ENCODE data around the gene TSPEAR. TPM values are rescaled to one million over a fixed set of nuclear protein-coding genes. Genes with fewer than 3 reads are reported as not detected.

Gene TSPEAR
- total RNA-seq, 1 donor from 2014 or later = 0.15 TPM

DNA sequence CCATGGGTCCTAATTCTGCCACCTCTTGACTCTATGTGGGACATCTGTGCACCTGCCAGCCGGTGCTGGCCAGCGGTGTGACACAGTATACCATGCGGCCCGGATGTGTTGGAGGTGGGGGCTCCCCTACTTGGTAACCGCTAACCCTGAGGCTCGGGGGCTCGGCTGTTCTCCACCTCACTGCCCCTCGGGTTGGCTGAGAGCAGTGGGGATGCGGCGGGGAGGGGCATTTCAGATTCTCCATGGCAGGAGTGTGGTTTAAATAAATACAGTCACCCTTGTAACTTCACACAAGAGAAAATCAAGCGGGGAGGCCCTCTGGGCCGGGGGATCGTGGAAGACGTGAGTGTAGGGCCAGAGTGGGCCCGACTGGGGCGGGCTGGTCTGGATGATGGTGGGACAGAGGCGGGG is 182.4 kb downstream of the TSPEAR start:
- peaks cover 13% of the 10 kb centered on the region for H3K27me3 Mint-ChIP-seq (ENCODE audit: low read depth)
- H3K4me3 Mint-ChIP-seq (ENCODE audit: unreplicated experiment) = no peak overlapping the region
- H3K4me1 Mint-ChIP-seq (ENCODE audit: low read depth) = no peaks in the 10 kb centered on the region
- H3K9me3 Mint-ChIP-seq (ENCODE audit: low read depth) = no peaks in the 10 kb centered on the region
- DNase-seq (ENCODE audit: low spot score) = peak; percentile 81
- no peaks in the 10 kb centered on the region for H3K36me3 Mint-ChIP-seq (ENCODE audit: low read depth)
- TF ChIP-seq, protein P1, sequence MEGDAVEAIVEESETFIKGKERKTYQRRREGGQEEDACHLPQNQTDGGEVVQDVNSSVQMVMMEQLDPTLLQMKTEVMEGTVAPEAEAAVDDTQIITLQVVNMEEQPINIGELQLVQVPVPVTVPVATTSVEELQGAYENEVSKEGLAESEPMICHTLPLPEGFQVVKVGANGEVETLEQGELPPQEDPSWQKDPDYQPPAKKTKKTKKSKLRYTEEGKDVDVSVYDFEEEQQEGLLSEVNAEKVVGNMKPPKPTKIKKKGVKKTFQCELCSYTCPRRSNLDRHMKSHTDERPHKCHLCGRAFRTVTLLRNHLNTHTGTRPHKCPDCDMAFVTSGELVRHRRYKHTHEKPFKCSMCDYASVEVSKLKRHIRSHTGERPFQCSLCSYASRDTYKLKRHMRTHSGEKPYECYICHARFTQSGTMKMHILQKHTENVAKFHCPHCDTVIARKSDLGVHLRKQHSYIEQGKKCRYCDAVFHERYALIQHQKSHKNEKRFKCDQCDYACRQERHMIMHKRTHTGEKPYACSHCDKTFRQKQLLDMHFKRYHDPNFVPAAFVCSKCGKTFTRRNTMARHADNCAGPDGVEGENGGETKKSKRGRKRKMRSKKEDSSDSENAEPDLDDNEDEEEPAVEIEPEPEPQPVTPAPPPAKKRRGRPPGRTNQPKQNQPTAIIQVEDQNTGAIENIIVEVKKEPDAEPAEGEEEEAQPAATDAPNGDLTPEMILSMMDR (IDR thresholded peaks at IDR 0.05) = no peak
- H3K27ac Mint-ChIP-seq (ENCODE audit: unreplicated experiment) = no peak overlapping the region

DNA sequence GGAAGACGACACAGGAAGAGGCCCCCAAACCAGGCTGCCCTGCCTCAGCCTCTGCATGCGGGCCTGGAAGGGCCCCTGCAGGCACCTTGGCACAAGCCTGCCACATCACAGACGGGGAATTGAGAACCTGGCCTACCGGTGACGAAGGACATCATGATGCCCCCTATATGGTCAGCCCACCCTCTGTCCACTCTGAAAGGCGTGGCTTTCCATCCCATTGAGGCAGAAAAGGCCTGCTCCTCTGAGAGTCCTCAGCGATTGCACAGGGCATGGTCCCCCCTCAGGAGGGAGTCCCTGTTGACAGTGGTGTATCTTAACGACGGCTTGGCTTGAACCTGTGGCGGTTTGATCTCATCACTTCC is 182.8 kb downstream of the TSPEAR start:
- Mint-ChIP-seq H3K36me3 (ENCODE audit: low read depth) (no peaks in the 10 kb centered on the region), H3K27ac (ENCODE audit: unreplicated experiment) (no peak overlapping the region), H3K4me1 (ENCODE audit: low read depth) (no peaks in the 10 kb centered on the region), H3K4me3 (ENCODE audit: unreplicated experiment) (no peak overlapping the region), H3K27me3 (ENCODE audit: low read depth) (peaks cover 13% of the 10 kb centered on the region), H3K9me3 (ENCODE audit: low read depth) (no peaks in the 10 kb centered on the region)
- DNase-seq (ENCODE audit: low spot score) = no peak
- TF ChIP-seq, protein P1 (IDR thresholded peaks at IDR 0.05) = no peak

DNA sequence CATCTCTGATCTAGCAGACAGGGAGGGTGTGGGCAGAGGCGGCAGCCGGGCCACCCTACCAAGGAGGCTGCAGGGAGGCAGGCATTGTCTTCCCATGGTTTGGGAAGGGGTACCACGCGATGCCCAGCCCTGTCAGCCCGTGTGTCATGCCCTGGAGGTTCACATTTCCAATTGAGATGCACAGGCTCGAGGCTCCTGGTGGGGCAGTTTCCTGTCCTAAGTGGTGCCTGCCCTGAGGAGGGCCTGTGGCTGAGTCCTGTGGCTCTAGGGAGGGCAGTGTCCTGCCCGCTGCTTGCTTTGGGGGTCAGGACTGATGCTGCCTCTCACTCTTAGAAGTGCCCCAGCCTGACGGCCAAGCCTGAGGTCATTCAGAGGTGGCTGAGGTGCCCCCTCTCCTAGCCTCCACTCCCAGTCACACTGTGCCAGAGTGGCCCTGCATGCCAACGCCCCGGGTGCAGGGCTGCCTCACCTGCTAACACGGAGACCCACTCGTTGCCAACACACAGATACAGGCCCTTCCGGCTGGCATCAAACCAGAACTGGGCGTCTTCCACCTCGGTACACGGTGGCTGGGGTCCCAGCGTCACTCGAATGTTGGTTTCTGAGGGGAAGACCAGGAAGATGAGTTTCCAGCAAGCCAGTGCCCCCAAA is 183.3 kb downstream of the TSPEAR start:
- no peak overlapping the region for H3K4me3 Mint-ChIP-seq (ENCODE audit: unreplicated experiment)

DNA sequence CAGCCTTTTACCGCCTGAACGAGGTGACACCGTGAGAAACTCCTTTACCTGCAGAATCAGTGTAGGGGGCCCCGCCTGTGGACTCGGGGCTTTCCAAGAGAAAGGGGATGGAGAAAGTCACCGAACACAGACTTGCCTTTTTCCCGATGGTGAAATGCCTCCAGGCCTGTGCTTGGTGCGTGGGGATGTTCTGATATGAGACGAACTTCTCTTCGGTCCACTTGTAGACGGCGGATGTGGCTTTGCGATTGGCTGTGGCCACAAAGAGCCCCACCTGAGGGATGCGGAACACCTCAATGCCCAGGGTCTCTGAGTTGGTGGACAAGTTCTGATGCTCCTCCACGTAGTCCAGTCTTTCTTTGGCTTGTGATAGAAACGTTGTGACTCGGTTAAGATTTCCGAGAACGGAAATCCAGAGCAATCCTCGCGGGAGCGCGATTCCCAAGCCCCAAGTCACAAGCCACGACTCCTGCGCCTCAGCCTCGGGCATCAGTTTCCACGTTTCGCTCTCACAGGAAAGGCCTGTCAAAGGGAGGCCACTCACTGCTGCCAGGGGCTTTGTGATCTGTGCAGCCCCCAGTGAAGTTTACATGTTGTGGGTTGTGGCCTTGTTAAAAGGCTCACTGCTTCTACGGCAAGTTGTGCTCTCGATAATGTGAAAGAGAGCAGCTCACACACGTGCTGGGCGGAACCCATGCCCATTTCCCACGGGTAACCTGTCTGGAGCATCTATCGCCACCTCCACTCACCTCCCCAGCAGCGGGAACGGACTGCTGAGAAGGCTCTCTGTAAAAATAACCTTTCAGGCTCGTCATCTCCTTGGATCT is 184.0 kb downstream of the TSPEAR start:
- no peak overlapping the region for H3K27ac Mint-ChIP-seq (ENCODE audit: unreplicated experiment)
- no peaks in the 10 kb centered on the region for H3K9me3 Mint-ChIP-seq (ENCODE audit: low read depth)
- H3K4me3 Mint-ChIP-seq (ENCODE audit: unreplicated experiment) = no peak overlapping the region

More for the DNA sequence above, 183.3 kb downstream of the TSPEAR start:
- H3K27me3 Mint-ChIP-seq (ENCODE audit: low read depth) = peaks cover 13% of the 10 kb centered on the region
- no peaks in the 10 kb centered on the region for H3K9me3 Mint-ChIP-seq (ENCODE audit: low read depth)
- H3K4me1 Mint-ChIP-seq (ENCODE audit: low read depth) = no peaks in the 10 kb centered on the region
- no peak overlapping the region for H3K27ac Mint-ChIP-seq (ENCODE audit: unreplicated experiment)
- no peaks in the 10 kb centered on the region for H3K36me3 Mint-ChIP-seq (ENCODE audit: low read depth)
- TF ChIP-seq, protein P1 (IDR thresholded peaks at IDR 0.05) = no peak
- DNase-seq (ENCODE audit: low spot score) = peak; percentile 84

More for the DNA sequence above, 184.0 kb downstream of the TSPEAR start:
- Mint-ChIP-seq H3K36me3 (ENCODE audit: low read depth) (no peaks in the 10 kb centered on the region), H3K27me3 (ENCODE audit: low read depth) (peaks cover 13% of the 10 kb centered on the region), H3K4me1 (ENCODE audit: low read depth) (no peaks in the 10 kb centered on the region)
- TF ChIP-seq, protein P1 (IDR thresholded peaks at IDR 0.05) = no peak
- DNase-seq (ENCODE audit: low spot score) = peak; percentile 51

All from chondrocyte (in vitro differentiated cells).